HepG2 (cell line): ENCODE results near the gene DNASE1. TPM values are rescaled to one million over a fixed set of nuclear protein-coding genes. Genes with fewer than 3 reads are reported as not detected.
A peak's percentile ranks its signal among the peaks of the same experiment; 100 is the strongest.

Experiments used
- ETV5 ChIP-seq: IDR thresholded peaks from 2 replicates; pipeline ENCODE4 v1.6.1; 2018; ENCODE audit warnings: missing biosample characterization, missing genetic modification reagents, inconsistent platforms, borderline replicate concordance
- HDAC1 ChIP-seq: sonication (generic); formaldehyde crosslinking; IDR thresholded peaks from 2 replicates; pipeline ENCODE4 v1.5.1; 2020; ENCODE audit warnings: mild to moderate bottlenecking, missing genetic modification reagents
- HMG20B ChIP-seq: conservative IDR thresholded peaks from 2 replicates; pipeline ENCODE4 v1.6.1; 2016; ENCODE audit warnings: missing genetic modification reagents, missing compliant biosample characterization
- KIAA2018 ChIP-seq: sonication (generic); formaldehyde crosslinking; IDR thresholded peaks from 2 replicates; pipeline ENCODE4 v1.5.0; 2020; ENCODE audit warnings: mild to moderate bottlenecking, missing genetic modification reagents, borderline replicate concordance
- NR2F6 ChIP-seq, 2 experiments: IDR thresholded peaks; 2 replicates each; pipeline ENCODE4 v1.6.1; 2016; ENCODE audit warnings: antibody characterized with exemption in 1 of 2, mild to moderate bottlenecking in 1 of 2
- RXRB ChIP-seq: IDR thresholded peaks from 2 replicates; pipeline ENCODE4 v1.6.1; 2016; ENCODE audit warnings: borderline replicate concordance, missing genetic modification reagents, missing compliant biosample characterization
- ZNF138 ChIP-seq: sonication (generic); formaldehyde crosslinking; IDR thresholded peaks from 2 replicates; pipeline ENCODE4 v1.5.0; 2020; ENCODE audit warnings: mild to moderate bottlenecking, low read depth, missing genetic modification reagents
- ZNF318 ChIP-seq: sonication (generic); formaldehyde crosslinking; IDR thresholded peaks from 2 replicates; pipeline ENCODE4 v1.4.0; 2020; ENCODE audit warnings: mild to moderate bottlenecking, missing genetic modification reagents
- ZNF574 ChIP-seq: sonication (generic); formaldehyde crosslinking; IDR thresholded peaks from 2 replicates; pipeline ENCODE4 v1.4.0; 2020; ENCODE audit warnings: missing genetic modification reagents
- ZNF761 ChIP-seq: sonication (generic); formaldehyde crosslinking; conservative IDR thresholded peaks from 2 replicates; pipeline ENCODE4 v1.4.0; 2020; ENCODE audit warnings: mild to moderate bottlenecking, missing genetic modification reagents
- polyA plus RNA-seq, 8 experiments: library from polyadenylated mRNA; depleted of rRNA in 3 of 8; stranded (reverse) in 7 of 8; unstranded in 1 of 8; fragments of >200 nt; fragmentation: Illumina TruSeq in 4 of 8; extraction: Trizol in 4 of 8; gene quantifications; 2 replicates each; pipeline versions ENCODE4 v1.2.1 to v1.2.3, GENCODE V29; 2011 to 2016; ENCODE audit warnings: low read depth in 4 of 8, missing spikeins in 1 of 8, mixed read lengths in 1 of 8; ENCODE audit not compliant: insufficient read depth in 1 of 8
- total RNA-seq, 5 experiments: library from RNA; depleted of rRNA; stranded (reverse); fragments of >200 nt; fragmentation: Illumina TruSeq; extraction: Trizol; gene quantifications; 2 replicates each; pipeline ENCODE4 v1.2.3, GENCODE V29; 2016; ENCODE audit warnings: low read depth in 1 of 5

DNASE1 gene
- total and polyA plus RNA-seq, 2 of the 13 experiments (the other 11 are each of a cell fraction or from before 2014, with no cell fraction given): 7.1 to 11.1 TPM

GRCh38 chr16:3690470-3690928 lies 36.0 kb downstream of the DNASE1 start (continued):
- no peak for TF ChIP-seq HDAC1 (CRISPR knock-in tag)
- TF ChIP-seq ZNF318: no peak
- TF ChIP-seq RXRB: peak; percentile 31; the same call in 1 of the 2 replicates
- no peak for TF ChIP-seq ETV5 (CRISPR knock-in tag)
- no peak for TF ChIP-seq ZNF138
- TF ChIP-seq HMG20B (CRISPR knock-in tag): no peak
- TF ChIP-seq ZNF574: 0 out of 2 replicates have a peak, but pooled peaks have one; percentile 24
- TF ChIP-seq KIAA2018 (CRISPR knock-in tag): no peak
- TF ChIP-seq NR2F6 (IDR thresholded peaks at IDR 0.05): no peak
- TF ChIP-seq NR2F6 (CRISPR knock-in tag; IDR thresholded peaks at IDR 0.05): no peak
- TF ChIP-seq ZNF761 (CRISPR knock-in tag): no peak
